HS-27A (cell line): Measurements from ENCODE around the gene LST1.

ENCODE experiments used
- DNase-seq: peaks from one replicate; pipeline ENCODE4 v3.0.0-alpha.2; 2012; ENCODE audit warnings: low read depth, missing footprints

Gene LST1

DNA sequence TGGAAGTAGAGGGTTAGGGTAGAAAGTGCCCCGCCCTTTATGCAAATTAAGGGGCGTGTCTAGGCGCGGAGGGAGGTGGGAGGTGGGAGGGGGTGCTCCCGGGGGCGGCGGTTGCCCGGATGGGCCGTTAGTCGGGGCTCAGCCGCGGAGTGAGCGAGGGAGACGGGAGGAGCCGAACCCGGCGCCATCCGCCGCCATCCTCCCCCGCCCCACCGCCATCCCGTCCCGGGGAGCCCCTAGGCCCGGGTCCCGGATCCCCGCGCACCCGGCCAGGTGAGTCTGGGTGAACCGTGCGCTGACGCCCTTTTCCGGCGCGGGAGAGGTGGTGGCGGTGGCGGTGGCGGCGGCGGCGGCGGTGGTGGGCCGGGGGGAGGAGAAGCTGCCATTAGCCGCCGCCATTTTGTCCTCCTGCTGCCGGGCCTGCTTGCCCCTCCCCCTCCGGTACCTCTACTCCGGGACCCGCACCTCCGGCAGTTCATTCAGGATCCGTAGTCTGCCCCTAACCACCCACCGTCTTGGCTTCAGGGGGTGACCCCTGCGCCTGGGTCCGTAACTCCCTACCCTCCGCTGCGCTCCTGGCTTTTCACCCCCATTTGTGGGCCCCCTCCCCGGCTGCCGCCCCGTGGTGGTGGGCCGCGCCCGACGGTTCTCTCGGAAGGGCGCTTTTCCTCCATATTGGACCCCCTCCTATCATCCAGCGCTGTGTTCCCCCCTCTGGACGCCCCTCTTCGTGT lies 34.7 kb downstream of the LST1 start, which contains the start of gene PRRC2A:
PRRC2A (plus strand) TSS at position 130 of the 734 bp plus-strand sequence. CDS start 2,075 bp downstream, outside the sequence.
- no peak for DNase-seq

DNA sequence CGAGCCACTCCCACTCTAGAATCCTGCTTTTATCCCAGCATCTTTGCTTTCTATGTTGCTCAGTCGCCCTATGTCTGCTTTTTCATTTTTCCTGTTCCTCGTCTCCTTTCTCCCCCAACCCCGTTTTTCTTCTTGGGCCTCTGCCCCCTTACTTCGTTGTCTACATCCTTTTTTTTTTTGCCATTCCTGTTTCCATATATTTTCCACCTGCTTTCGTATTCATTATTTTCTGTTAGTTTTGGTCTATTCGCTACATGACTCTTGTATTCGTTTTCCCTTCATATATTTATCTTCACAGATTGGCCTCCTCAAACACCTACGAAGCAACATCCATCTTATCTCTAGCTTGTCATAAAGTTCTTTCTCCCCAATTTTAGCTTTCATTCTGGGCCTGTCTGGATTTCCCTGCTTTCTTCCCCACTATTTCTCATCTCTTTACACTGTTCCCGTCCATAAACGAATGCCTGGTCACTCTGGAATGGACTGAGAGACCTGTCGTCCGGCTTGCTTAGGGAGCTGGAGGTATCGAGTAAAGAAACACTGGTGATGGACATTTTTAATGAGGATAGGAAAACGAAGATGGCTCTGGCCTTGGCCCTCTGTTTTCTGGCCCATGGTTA lies 35.4 kb downstream of the LST1 start:
- no peak for DNase-seq

DNA sequence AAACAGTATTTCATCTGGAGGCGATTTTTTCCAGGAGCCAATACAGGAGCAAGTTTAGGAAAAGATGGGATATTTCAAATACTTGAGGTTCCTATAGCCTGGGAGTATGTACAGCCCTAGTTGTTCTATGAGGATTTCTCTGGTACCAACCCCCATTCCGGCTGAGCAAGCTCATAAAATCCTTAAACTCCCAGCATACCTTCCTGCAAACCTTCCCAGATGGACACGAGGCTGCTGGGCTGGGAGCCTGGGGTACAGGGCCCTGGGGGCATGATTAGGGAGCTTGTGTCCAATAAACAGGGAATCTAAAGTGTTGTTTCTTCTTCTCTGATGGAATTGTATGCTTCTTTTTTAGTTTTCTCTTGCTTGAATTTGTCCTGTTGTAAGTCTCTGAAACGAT lies 35.9 kb downstream of the LST1 start:
- no peak for DNase-seq

DNA sequence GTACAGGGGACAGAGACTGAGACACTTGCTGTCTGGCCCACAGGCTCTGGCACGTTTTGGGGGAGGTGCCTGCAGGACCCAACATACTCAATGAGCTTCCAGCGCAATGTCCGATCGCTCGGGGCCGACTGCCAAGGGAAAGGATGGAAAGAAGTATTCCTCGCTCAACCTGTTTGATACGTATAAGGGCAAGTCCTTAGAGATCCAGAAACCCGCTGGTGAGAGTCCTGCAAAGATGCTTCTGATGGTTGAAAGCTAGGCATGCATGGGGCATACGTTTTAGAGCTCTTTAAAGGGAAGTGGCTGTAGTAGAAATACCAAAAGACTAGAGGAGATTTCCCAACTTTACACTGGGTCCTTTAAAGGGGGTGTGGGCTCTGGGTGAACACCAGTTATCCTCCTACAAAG lies 36.6 kb downstream of the LST1 start:
- DNase-seq: no peak

DNA sequence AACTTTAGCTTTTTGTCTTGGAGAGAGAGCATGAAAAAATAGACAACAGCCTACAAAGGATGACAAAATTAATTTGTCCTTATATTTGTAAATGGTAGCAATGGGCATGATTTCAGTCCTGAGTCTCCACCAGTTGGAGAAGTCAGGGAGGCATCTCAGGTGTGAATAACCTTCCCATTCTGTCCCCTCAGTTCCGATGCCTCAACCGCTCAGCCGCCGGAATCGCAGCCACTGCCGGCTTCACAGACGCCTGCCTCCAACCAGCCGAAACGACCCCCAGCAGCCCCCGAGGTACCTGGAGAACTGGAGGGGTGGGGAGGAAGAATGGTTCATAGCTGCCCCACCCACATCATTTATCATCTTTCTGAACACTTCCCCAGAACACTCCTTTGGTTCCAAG lies 38.0 kb downstream of the LST1 start:
- DNase-seq: no peak

DNA sequence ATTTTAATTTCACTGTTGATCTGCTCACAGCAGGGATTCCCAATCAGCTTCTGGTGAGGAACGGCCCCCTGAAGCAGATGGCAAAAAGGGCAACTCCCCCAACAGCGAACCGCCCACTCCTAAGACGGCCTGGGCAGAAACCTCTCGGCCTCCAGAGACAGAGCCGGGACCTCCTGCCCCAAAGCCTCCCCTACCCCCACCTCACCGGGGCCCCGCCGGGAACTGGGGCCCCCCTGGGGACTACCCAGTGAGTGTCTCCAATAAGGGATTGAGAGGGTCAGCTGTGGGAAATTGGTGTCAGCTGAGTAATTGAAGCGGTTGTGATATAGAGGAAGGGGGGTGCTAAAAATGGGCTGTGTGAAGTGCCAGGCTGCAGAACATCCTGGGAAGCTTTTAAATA lies 40.9 kb downstream of the LST1 start:
- DNase-seq: no peak

DNA sequence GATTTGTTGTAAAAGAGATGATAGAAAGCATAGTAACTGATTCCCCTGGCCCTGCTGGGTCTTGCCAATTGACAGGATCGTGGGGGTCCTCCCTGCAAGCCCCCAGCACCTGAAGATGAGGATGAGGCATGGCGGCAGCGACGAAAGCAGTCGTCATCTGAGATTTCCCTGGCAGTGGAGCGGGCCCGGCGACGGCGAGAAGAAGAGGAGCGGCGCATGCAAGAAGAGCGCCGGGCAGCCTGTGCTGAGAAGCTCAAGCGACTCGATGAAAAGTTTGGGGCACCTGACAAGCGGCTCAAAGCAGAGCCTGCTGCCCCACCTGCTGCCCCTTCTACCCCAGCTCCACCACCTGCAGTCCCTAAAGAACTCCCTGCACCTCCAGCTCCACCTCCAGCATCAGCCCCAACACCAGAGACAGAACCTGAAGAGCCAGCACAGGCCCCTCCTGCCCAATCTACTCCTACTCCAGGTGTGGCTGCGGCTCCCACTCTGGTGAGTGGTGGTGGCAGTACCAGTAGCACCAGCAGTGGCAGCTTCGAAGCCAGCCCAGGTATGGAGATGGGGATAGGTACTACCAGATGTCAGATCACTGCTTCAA lies 41.7 kb downstream of the LST1 start:
- DNase-seq: no peak

DNA sequence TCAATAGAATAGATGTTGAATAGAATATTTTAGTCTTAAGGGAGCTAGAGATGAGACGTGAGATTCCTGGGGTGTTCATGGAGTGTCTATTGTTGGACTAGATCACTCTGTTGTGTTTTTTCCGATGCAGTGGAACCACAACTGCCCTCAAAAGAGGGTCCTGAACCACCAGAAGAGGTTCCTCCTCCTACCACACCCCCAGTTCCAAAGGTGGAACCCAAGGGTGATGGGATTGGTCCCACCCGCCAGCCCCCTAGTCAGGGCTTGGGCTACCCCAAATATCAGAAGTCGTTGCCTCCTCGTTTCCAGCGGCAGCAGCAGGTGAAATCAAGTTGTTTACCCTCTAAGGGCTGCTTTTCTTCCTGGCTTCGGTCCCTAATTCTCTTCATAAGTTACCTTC lies 42.9 kb downstream of the LST1 start:
- DNase-seq: no peak

DNA sequence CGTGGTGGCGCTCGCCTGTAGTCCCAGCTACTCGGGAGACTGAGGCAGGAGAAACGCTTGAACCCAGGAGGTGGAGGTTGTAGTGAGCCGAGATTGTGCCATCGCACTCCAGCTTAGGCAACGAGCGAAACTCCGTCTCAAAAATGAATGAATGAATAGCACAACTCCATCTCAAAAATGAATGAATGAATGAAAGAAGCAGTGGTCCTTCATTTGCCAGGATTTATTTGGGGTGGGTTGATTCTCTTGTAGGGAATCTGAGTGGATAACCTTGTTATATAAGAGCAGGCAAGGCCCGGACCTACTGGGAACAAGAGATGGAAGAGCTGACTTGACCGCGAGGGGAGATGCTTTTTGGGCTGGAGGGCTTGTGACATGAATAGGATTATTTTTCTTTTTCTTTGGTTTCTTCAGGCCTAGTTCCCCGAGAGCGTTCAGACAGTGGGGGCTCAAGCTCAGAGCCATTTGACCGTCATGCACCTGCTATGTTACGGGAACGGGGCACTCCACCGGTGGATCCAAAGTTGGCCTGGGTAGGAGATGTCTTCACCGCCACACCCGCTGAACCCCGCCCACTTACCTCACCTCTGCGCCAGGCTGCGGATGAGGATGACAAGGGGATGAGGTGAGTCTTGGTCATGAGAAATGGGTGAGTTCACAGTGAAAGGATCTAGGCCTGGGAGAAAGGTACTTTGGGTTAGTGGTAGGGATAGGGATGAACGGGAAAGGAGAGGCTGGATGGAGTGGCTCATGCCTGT lies 44.3 kb downstream of the LST1 start:
- no peak for DNase-seq

DNA sequence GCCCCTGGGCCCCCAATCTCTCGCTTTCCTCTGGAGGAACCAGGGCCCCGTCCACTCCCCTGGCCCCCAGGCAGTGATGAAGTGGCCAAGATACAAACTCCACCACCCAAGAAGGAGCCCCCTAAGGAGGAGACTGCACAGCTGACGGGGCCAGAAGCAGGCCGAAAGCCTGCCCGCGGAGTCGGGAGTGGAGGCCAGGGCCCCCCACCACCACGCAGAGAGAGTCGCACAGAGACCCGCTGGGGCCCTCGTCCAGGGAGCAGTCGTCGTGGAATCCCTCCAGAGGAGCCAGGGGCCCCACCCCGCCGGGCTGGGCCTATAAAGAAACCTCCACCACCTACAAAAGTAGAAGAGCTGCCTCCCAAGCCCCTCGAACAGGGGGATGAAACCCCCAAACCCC lies 45.1 kb downstream of the LST1 start:
- DNase-seq: no peak

DNA sequence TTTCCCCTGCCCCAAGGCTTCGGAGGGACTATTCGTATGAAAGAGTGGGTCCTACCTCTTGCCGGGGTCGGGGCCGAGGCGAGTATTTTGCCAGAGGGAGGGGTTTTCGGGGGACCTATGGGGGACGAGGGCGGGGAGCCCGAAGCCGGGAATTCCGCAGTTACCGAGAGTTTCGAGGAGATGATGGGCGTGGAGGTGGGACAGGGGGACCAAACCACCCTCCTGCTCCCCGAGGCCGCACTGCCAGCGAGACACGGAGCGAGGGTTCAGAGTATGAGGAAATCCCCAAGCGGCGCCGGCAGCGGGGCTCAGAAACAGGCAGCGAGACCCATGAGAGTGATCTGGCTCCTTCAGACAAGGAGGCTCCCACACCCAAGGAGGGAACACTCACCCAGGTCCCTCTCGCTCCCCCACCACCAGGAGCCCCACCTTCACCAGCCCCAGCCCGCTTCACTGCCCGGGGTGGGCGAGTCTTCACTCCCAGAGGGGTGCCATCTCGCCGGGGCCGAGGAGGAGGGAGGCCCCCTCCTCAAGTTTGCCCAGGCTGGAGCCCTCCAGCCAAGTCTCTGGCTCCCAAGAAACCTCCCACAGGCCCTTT lies 45.7 kb downstream of the LST1 start:
- no peak for DNase-seq

DNA sequence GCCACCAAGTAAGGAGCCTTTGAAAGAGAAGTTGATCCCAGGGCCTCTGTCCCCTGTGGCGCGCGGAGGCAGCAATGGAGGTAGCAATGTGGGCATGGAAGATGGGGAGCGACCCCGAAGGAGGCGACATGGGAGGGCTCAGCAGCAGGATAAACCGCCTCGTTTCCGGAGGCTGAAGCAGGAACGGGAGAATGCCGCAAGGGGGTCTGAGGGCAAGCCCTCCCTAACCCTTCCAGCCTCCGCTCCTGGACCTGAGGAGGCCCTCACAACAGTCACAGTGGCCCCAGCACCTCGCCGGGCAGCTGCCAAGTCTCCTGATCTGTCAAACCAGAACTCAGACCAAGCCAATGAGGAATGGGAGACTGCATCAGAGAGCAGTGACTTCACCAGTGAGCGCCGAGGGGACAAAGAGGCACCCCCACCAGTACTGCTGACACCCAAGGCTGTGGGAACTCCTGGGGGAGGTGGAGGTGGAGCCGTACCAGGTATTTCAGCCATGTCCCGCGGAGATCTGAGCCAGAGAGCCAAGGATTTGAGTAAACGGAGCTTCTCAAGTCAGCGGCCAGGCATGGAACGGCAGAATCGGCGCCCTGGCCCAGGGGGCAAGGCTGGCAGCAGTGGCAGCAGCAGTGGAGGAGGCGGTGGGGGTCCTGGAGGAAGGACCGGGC lies 46.3 kb downstream of the LST1 start:
- DNase-seq: no peak

DNA sequence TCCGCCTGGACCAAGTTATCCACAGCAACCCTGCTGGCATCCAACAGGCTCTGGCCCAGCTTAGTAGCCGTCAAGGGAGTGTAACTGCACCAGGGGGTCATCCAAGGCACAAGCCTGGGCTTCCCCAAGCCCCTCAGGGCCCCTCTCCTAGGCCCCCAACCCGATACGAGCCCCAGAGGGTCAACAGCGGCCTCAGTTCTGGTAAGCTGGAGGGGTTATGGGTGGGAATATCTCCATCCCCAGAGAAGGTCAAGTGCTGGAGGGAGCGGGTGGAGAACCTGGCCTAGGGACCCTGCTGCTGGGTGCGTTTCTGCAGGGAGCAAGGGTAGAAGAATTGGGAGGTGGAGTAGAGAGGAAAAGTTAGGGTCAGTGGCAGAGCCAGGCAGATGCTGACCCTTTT lies 47.4 kb downstream of the LST1 start:
- no peak for DNase-seq

DNA sequence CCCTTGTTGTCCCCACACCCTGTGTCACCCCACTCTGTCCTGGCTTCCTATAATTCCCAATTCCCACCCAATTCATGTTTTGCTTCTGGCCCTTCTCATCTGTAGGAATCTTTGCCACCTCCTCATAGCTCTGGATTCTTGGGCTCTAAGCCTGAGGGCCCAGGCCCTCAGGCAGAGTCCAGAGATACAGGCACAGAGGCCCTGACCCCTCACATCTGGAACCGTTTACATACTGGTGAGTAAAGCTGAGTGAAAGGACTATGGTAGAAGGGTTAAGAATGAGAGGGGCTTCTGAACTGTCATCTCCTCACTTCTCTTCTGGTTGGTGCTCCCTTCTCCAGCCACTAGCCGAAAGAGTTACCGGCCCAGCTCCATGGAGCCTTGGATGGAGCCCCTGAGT lies 48.1 kb downstream of the LST1 start:
- no peak for DNase-seq

DNA sequence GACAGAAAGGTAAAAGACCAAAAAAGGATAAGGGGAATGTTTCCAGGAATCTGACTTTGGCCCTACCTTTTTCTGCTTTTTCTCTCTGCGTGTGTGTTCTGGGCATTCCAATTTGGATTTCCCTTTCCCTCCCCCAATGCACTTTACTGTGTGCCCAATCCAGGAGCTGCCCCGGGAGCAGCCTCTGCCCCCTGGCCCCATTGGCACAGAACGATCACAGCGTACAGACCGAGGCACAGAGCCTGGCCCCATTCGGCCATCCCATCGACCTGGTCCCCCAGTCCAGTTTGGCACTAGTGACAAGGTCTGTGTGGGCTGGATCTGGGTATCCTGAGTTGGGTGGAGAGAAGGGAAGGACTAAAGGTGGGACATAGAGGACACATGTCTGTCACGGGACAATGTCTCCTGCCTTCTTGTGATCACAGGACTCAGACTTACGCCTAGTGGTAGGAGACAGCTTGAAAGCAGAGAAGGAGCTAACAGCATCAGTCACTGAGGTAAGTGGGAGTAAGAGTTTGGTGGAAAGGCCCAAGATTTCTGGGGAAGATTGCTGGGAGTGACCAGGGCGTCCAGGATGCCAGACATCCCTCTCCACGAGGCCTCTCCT lies 49.0 kb downstream of the LST1 start:
- no peak for DNase-seq

DNA sequence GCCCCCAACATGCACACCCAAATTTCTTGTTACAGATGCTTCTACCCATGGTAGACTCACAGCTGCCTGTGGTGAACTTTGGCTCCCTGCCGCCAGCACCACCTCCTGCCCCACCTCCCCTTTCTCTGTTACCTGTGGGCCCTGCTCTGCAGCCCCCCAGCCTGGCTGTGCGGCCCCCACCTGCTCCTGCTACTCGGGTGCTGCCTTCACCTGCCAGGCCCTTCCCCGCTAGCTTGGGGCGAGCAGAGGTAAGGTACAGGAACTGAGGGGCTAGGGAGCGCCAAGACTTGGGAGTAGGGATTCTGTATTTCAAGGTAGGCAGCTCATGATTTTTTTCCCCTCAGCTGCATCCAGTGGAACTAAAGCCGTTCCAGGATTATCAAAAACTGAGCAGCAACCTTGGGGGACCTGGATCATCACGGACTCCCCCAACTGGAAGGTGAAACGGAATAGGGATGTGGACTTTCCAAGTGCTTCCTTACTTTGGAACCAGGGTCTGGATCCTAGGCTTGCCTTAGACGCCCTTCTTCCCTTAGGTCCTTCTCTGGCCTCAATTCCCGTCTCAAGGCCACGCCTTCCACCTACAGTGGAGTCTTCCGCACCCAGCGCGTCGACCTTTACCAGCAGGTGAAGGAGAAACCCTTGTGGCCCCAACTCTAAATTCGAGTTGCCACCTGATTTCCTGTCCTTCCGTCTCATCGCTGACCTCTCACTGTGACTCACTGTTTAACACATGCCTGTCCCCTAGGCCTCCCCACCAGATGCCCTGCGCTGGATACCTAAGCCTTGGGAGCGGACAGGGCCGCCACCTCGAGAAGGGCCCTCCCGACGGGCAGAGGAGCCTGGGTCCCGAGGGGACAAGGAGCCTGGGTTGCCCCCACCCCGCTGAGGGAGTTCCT lies 50.9 kb downstream of the LST1 start:
- no peak for DNase-seq
